Retina (tissue), 1 donor: Measurements from ENCODE around the gene COX4I2.
"Not testable (repeated sequence)": the region's sequence is repeated elsewhere in the genome, so short reads cannot be mapped to it uniquely, and the experiment has no call there.

Experiments used
- DNase-seq: peaks from one replicate; pipeline ENCODE4 v3.0.0-alpha.2; 2016

COX4I2 gene

DNA sequence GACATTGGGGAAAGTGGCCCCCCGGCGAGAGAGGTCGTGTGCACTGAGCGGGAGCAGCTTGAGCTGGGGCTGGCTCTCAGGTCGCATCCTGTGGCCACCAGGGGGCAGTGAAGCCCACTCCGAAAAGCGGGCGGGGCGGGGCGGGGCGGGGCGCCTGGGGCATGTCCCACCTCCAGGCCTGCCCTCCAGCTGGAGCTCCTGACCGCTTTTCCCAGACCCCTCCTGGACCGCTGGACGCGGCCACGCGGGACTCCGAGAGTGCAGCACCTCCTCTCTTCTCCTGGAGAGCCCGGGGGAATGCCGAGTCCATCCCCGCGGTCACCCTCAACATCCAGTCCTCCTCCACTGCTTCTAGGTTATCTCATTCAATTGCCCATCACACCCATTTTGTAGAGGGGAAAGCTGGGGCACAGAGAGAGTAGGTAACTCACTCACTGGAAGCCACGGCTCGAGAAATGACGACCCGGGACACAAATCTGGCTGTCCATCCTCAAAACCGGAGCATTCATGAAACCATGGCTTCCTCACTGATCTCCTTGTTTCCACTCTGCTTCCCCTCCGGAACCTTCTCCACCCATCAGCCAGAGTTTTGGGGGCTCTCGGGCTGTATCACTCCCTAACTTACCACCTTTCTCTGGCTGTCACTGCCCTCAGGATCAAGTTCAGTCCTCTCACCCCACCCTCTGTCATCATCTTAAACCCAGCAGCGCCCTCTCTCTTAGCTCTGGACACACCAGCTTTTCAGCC is 24.1 kb downstream of the COX4I2 start:
- DNase-seq = peak; percentile 87

DNA sequence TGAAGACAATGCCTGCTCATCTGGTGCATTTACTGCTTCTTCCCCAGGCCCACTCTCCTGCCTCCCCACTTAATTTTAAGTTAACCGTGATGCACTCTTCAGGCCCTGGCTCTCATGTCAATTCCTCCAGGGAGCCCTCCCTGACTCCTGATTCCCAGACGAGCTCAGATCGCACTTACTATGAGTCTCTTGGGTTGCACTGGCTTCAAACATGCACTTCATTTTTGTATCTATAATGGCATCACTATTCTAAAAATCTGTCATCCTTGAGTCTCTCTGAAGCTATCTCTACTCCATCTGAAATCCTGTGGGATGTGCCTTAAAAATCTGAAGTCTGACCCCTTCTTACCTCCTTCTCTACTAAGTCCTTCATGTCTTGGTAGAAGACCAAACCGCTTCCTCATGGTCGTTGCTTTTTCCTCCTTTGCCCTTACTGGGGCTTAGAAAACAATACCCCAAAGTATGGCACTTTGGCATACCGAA is 24.7 kb downstream of the COX4I2 start:
- peak; percentile 12 for DNase-seq

- DNase-seq = no peak
Observed at GRCh38 chr20:31663524-31663837, 25.8 kb downstream of the COX4I2 start.

DNA sequence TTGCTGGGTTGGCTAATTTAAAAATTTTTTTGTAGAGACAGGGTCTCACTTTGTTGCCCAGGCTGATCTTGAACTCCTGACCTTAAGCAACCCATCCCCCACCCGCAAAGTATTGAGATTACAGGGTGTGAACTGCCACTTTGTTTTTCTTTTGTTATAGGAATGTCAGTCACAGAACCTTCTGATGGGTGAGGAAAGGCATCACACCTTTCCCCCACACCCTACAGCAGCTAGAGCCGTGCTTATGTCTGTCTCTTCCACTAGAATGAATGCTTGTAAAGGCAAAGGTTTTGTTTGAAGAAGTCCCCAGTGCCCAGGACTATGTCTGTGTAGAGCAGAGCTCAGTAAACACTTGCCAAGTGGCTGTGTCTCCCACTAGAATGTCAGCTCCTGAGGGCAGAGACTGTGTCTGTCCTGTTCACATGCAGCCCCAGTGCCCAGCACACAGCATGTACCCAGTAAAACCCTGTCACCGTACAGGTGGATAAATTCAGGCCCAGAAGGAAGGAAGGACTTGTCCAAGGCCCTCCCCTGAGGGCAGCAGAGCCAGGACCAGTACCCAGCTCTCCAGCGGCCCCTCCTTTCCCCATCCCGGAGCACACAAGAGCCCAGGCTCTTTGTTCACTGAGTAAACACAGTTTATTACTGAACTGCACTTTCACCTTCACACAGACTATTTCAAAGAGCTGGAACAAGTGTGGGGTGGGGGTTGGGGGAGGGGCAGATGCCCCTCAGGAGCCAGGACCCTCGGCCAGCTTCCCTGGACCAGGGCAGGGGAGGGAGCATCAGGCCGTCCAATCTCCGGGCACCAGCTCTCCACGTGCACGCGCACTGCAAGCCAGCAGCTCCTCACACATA is 26.4 kb downstream of the COX4I2 start:
- no peak for DNase-seq

- DNase-seq = no peak
Observed at GRCh38 chr20:31664696-31665354, 27.1 kb downstream of the COX4I2 start.

GRCh38 chr20:31665753-31666152 is 28.0 kb downstream of the COX4I2 start:
- no peak for DNase-seq

GRCh38 chr20:31666258-31667042 is 28.7 kb downstream of the COX4I2 start:
- no peak for DNase-seq

GRCh38 chr20:31667315-31668285 is 29.9 kb downstream of the COX4I2 start:
- no peak for DNase-seq

DNA sequence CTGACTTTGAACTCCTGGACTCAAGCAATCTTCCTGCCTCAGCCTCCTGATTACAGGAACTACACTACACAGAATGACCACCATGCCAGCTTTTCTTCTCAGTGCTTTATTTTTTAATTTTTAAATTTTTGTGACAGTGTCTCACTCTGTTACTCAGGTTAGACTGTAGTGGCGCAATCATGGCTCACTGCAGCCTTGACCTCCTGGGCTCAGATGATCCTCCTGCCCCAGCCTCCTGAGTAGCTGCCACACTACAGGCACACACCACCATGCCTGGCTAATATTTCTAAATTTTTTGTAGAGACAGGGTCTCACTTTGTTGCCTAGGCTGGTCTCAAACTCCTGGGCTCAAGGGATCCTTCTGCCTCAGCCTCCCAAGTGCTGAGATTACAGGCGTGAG is 31.2 kb downstream of the COX4I2 start:
- DNase-seq = not testable (repeated sequence)

DNA sequence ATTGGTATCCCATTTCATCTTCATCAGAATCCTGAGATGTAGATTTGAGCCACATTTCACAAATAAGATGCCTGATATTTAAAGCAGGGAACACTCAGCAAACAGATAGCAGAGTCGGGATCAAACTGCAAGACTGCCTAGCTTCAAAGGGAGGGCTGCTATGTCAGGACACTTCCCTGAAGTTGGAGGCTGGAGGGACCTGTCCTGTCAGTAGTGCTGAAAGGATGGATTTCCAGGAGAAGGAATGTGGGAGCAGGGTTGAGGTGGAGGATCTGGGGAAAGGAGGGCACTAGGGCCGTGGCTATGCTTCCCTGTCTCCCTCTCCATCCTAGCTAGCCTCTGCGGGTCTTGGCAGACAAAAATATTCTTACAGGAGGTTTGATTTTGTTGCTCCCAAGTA is 32.2 kb downstream of the COX4I2 start:
- no peak for DNase-seq

DNA sequence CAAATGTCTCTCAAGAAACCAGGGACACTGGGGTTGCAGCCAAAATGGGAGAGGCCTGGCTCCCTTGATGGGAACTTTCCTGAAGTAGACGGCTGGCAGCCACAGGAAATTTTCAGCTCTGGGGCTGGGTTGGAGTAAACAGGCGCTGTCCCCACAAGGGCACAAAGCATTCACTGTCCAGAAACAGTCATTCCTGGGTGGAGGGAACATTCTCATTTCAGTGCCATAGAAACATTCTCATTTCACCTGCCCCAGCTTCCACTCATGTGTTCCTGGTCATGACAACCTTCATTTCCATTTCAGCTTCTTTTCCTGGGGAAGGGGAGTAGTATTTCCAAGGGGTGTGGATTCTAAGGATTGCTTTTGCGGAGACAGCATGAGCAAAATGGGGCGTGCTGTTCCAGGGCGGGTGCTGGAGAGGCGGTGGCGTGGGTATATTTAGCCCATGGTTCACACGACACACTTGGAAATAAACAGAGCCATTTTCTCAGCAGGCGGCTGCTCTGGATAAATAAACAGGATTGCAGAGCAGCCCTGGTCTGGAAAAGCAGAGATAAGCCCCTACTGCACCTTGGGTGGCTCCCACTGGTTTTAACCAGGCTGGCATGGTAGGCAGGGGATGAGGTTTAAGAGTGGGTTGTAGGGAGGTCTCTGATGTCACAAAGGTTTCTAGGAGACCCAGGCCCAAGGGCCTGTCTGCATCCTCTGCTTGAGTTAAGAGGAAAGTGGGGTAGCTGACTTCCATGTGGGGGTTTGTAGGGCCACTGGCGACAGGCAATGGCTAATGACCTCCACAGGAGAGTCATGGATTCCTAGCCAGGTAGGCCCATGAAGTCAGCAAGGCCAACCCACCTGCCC is 32.9 kb downstream of the COX4I2 start:
- no peak for DNase-seq

DNA sequence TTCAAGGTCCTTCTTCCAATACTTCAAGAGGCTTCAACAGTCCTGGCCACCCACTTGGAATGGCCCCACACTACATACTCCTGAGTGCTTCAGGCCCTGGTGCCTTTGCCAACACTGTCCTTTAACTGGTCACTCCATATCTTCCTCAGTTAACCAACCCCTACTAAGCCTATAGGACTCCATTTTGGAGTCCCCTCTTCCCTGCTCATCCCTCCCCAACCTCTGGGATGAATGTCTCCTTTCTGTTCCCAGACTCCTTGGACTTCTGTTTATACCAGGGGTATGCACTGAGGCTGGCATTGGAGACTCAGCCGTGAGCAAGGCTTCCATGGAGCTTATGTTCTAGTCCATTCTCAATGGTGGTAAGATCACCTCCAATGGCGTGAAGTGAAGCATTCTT is 33.6 kb downstream of the COX4I2 start:
- DNase-seq = no peak

DNA sequence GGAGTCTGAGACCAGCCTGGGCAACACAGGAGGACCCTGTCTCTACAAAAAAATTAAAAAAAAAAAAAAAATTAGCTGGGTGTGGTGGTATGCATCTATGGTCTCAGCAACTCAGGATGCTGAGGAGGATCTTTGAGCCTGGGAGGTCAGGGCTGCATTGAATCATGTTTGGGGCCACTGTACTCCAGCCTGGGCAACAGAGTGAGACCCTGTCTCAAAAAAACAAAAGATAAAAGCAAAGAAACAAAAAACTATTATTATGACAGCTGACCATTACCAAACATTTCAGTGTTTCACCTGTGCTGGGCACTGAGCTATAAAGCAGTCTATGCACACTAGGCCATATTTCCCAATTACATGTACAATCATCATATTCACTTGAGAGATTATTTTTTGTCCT is 35.7 kb downstream of the COX4I2 start:
- DNase-seq = no peak

GRCh38 chr20:31673943-31674463 is 36.3 kb downstream of the COX4I2 start:
- no peak for DNase-seq

DNA sequence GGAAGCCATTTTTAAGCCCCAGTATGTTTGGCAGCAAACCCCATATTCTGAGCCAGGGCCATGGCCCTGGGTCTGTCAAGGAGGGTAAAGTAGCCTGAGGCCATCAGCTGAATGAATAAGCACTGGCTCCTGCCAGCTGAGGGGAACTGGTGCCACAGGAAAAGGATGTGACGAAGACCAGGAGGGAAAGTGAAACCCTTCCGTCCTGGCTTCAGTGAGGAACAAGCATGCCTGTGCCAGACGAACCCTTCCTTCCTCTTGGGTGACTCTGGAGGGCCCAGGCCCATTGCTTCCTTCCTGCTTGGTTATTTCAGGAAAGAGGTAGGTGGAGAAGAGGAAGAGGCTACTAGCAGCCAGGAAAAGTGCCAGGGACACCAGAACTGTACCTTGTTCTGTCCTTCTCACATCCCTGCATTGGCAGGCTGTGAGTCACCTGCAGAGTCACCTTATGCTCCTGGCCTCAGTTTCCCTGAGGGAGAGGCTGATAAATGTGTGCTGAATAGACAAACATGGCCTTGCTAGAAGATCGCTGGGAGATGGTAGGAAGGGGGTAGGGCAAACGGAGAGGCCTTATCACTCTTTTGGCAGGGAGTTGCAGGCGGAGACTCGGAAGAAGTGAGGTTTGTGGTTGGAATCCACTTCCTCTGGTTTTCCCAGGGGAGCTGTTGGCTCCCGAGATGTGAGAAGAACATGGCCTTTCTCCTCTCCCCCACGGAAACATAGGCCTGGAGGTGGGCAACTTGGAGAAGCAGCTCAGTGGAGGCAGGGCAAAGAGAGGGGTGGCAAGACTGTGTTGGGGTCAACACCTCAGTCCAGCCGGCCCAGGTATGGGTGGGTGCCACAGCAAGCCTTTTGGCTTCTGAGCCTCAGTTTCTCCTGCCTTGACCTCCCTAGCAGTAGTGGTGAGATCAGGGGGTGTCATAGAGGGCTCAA is 37.4 kb downstream of the COX4I2 start:
- no peak for DNase-seq

DNA sequence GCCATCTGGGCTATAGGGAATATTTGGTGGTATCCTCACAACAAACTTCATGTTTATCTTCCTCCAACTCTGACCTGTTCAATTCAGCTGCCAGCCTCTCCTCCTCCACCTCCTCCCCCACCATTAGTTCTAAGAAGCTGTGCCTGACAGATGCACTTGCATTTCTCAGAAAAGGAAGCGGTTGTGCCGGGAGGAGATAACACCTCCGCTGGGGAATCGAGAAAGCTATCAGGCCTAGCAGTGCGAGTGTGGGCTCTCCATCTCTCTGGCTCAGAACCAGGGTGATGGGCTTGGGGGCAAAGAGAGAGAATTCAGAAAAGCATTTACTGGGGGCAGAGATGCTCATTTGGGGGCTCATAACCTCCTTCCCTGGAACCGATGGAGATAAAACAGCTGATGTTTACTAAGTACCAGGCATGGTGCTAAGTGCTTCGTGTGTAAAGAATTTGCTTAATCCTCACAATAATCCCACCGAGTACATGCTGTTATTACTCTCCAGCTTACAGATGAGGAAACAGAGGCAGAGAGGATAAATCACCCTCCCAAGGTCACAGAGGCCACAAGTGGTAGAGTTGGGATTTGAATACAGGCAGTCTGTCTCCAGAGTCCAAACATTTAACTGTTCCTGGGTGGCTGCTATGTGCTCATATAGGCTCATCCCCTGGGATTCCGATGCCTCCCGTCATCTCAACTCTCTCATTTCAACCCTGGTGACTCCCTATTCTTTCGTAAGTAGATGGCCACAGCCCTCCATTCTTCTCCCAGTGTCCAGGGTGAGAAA is 38.3 kb downstream of the COX4I2 start:
- no peak for DNase-seq

GRCh38 chr20:31676609-31676989 is 38.9 kb downstream of the COX4I2 start:
- no peak for DNase-seq

DNA sequence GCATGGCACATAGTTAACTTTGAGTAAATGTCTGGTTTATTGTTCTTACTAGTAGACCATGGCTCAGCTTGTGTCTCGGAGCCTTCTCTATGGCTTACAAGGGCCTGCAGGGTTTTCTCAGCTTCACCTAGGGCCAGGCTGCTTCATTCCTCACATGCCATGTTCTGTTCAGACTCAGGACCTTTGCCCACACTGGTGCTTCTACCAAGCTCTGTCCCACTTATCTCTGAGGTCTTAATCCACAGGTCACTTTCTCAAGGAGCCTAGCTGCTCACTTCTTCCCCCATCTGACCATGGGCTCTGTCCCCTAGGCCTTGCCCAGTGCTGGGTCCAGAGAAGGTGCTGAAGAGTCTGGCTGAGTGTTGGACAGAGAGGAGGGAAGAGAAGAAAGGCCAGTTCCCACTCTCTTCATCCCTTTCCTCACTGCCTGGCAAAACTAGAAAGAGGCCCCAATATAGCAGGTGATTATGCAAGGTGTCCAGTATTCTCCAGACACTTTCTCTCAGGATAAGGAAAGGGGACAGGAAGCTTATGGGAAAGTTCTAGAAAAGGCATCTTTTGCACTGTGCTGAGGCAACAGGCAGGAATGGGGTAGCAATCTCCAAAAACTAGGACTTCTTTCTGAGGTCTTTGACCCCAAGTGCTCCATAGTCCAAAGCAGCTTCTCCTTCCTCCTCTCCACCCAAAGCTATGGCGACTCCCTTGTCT is 40.0 kb downstream of the COX4I2 start:
- no peak for DNase-seq
